HepG2 (cell line): ENCODE data around the gene CFAP119. TPM values are rescaled to one million over a fixed set of nuclear protein-coding genes. Genes with fewer than 3 reads are reported as not detected.
A peak's percentile ranks its signal among the peaks of the same experiment; 100 is the strongest.

Source experiments
- ATAC-seq: fragments of 200-7000 bp; cut with Tn5 transposase; 3 replicates; pipeline ENCODE4 v1.9.1; 2020; ENCODE audit warnings: mild to moderate bottlenecking, moderate library complexity
- BruUV-seq: library from RNA; stranded (reverse); fragments of 400-500 nt; replicated peaks from 2 replicates; lab custom pipeline; 2021; lab: Mats Ljungman, UMichigan
- CTCF ChIA-PET: fragments of 300-600 bp; formaldehyde crosslinking; extraction: SDS; loops from one replicate; lab custom pipeline; 2021; ENCODE audit warnings: low total read pairs, inconsistent platforms, low intra/inter-chr PET ratio; lab: Yijun Ruan, JAX
- POLR2A ChIA-PET: fragments of 350-600 bp; sonication (Branson Sonifier 250); formaldehyde crosslinking; loops from one replicate; lab custom pipeline; 2020; ENCODE audit warnings: antibody characterized with exemption, inconsistent platforms; lab: Yijun Ruan, JAX
- DNase-seq: peaks from one replicate; pipeline ENCODE4 v3.0.0-alpha.2; 2015; ENCODE audit warnings: low spot score
- FAIRE-seq: peaks from 3 replicates; lab custom pipeline; 2011; peaks lifted over from hg19 to GRCh38; lab: Jason Lieb, UNC
- H2AFZ ChIP-seq: one replicate; pipeline ENCODE4 v1.6.1; 2011; ENCODE audit warnings: low read length, inconsistent platforms
- H3K27ac ChIP-seq: fragments of 300-600 bp; 3 replicates; pipeline ENCODE4 v1.8.0; 2011; ENCODE audit warnings: mixed run types, mild to moderate bottlenecking, mixed read lengths, low read length, inconsistent platforms; ENCODE audit not compliant: insufficient read depth; ENCODE audit errors: extremely low read length
- H3K27me3 ChIP-seq, 2 experiments: fragments of 200-600 bp in 1 of 2; 2 replicates in 1 of 2; 3 replicates in 1 of 2; pipeline versions ENCODE4 v1.6.0 to v1.8.0; 2011; ENCODE audit warnings: low read length in 2 of 2, mild to moderate bottlenecking in 2 of 2, moderate library complexity in 2 of 2, inconsistent platforms in 1 of 2; ENCODE audit not compliant: insufficient read depth in 2 of 2, control insufficient read depth in 1 of 2
- H3K36me3 ChIP-seq, 2 experiments: fragments of 200-600 bp in 1 of 2; replicated peaks in 1 of 2; 2 replicates in 1 of 2; 3 replicates in 1 of 2; pipeline versions ENCODE4 v1.5.1 to v1.8.0; 2011; ENCODE audit warnings: low read length in 2 of 2, inconsistent platforms in 1 of 2; ENCODE audit not compliant: insufficient read depth in 2 of 2, control insufficient read depth in 1 of 2
- H3K4me1 ChIP-seq: 2 replicates; pipeline ENCODE4 v1.5.1; 2012; ENCODE audit warnings: low read length, inconsistent platforms; ENCODE audit not compliant: insufficient read depth
- H3K4me2 ChIP-seq: 2 replicates; pipeline ENCODE4 v1.6.0; 2011; ENCODE audit warnings: low read depth, low read length, inconsistent platforms
- H3K4me3 ChIP-seq, 3 experiments: fragments of 200-600 bp in 1 of 3; sonication (generic), shearing (Covaris generic) in 1 of 3; replicated peaks in 1 of 3; 2 replicates each; pipeline ENCODE4 v1.5.1; 2011 to 2016; ENCODE audit warnings: low read length in 3 of 3, inconsistent platforms in 2 of 3, low read depth in 2 of 3, mild to moderate bottlenecking in 2 of 3, control low read depth in 1 of 3, mixed read lengths in 1 of 3; ENCODE audit not compliant: insufficient read depth in 1 of 3
- H3K79me2 ChIP-seq: one replicate; pipeline ENCODE4 v1.6.1; 2011; ENCODE audit warnings: low read length, inconsistent platforms; ENCODE audit not compliant: insufficient read depth
- H3K9ac ChIP-seq: 2 replicates; pipeline ENCODE4 v1.6.0; 2011; ENCODE audit warnings: mild to moderate bottlenecking, low read depth, low read length, inconsistent platforms; ENCODE audit not compliant: insufficient read depth
- H3K9me3 ChIP-seq: 2 replicates; pipeline ENCODE4 v1.5.1; 2012; ENCODE audit warnings: mild to moderate bottlenecking, low read length
- H4K20me1 ChIP-seq: 2 replicates; pipeline ENCODE4 v1.6.0; 2011; ENCODE audit warnings: inconsistent platforms, mild to moderate bottlenecking, low read length, moderate library complexity; ENCODE audit not compliant: insufficient read depth
- HOXA3 ChIP-seq: sonication (generic); formaldehyde crosslinking; IDR thresholded peaks from 2 replicates; pipeline ENCODE4 v1.5.0; 2020; ENCODE audit warnings: missing genetic modification reagents
- HOXA9 ChIP-seq: sonication (generic); formaldehyde crosslinking; IDR thresholded peaks from 2 replicates; pipeline ENCODE4 v1.8.1; 2022; ENCODE audit warnings: missing genetic modification reagents, mild to moderate bottlenecking, moderate library complexity, borderline replicate concordance
- KLF11 ChIP-seq: IDR thresholded peaks from 2 replicates; pipeline ENCODE4 v1.6.1; 2016; ENCODE audit warnings: missing compliant biosample characterization
- MEIS1 ChIP-seq: sonication (generic); formaldehyde crosslinking; IDR thresholded peaks from 2 replicates; pipeline ENCODE4 v1.9.0; 2021; ENCODE audit warnings: mild to moderate bottlenecking, missing genetic modification reagents, moderate library complexity, borderline replicate concordance
- MIER3 ChIP-seq: IDR thresholded peaks from 2 replicates; pipeline ENCODE4 v1.6.1; 2016; ENCODE audit warnings: missing compliant biosample characterization, borderline replicate concordance
- MTF2 ChIP-seq: sonication (generic); formaldehyde crosslinking; IDR thresholded peaks from 2 replicates; pipeline ENCODE4 v1.5.0; 2020; ENCODE audit warnings: missing genetic modification reagents, borderline replicate concordance
- MXD3 ChIP-seq: IDR thresholded peaks from 2 replicates; pipeline ENCODE4 v1.6.1; 2016; ENCODE audit warnings: mild to moderate bottlenecking, missing biosample characterization, missing genetic modification reagents
- PAF1 ChIP-seq: IDR thresholded peaks from 2 replicates; pipeline ENCODE4 v1.6.1; 2016; ENCODE audit warnings: missing genetic modification reagents, missing compliant biosample characterization
- PAX8 ChIP-seq: sonication (generic); formaldehyde crosslinking; IDR thresholded peaks from 2 replicates; pipeline ENCODE4 v1.8.0; 2022; ENCODE audit warnings: mild to moderate bottlenecking, missing genetic modification reagents, borderline replicate concordance
- RBFOX2 ChIP-seq: fragments of 200-400 bp; formaldehyde crosslinking; IDR thresholded peaks from 2 replicates; pipeline ENCODE4 v1.6.1; 2017; ENCODE audit warnings: low read depth, mild to moderate bottlenecking, low read length
- RNF2 ChIP-seq: fragments of 450-650 bp; conservative IDR thresholded peaks from 2 replicates; pipeline ENCODE4 v1.6.1; 2016; ENCODE audit warnings: low read depth
- SP4 ChIP-seq: sonication (generic); formaldehyde crosslinking; IDR thresholded peaks from 2 replicates; pipeline ENCODE4 v1.8.1; 2023; ENCODE audit warnings: mild to moderate bottlenecking, missing genetic modification reagents
- THYN1 ChIP-seq: sonication (generic); formaldehyde crosslinking; IDR thresholded peaks from 2 replicates; pipeline ENCODE4 v1.8.1; 2023; ENCODE audit warnings: low read depth, mild to moderate bottlenecking, moderate library complexity, missing genetic modification reagents, borderline replicate concordance
- ZNF883 ChIP-seq: sonication (generic); formaldehyde crosslinking; IDR thresholded peaks from 2 replicates; pipeline ENCODE4 v1.5.1; 2020; ENCODE audit warnings: mild to moderate bottlenecking, missing genetic modification reagents; ENCODE audit errors: not compliant biosample characterization
- WGBS: methylation state at CpG from one replicate; pipeline ENCODE4 v1.1.6; 2017; ENCODE audit warnings: low lambda C conversion rate; 5-methylcytosine and 5-hydroxymethylcytosine counted together
- in situ Hi-C: cut with HindIII; loops from 2 replicates; pipeline ENCODE4 v1.10.0; 2017; ENCODE audit warnings: low pct_unique_long_range_greater_than_20kb; ENCODE audit not compliant: extremely low pct_ligation_motif_present
- intact Hi-C: fragments of 100-400 bp; cut with micrococcal nuclease; formaldehyde crosslinking; loops from one replicate; pipeline ENCODE4 v1.10.0; 2022; ENCODE audit not compliant: unreplicated experiment
- polyA plus RNA-seq, 8 experiments: library from polyadenylated mRNA; depleted of rRNA in 3 of 8; stranded (reverse) in 7 of 8; unstranded in 1 of 8; fragments of >200 nt; fragmentation: Illumina TruSeq in 4 of 8; extraction: Trizol in 4 of 8; gene quantifications; 2 replicates each; pipeline versions ENCODE4 v1.2.1 to v1.2.3, GENCODE V29; 2011 to 2016; ENCODE audit warnings: low read depth in 4 of 8, missing spikeins in 1 of 8, mixed read lengths in 1 of 8; ENCODE audit not compliant: insufficient read depth in 1 of 8
- total RNA-seq, 5 experiments: library from RNA; depleted of rRNA; stranded (reverse); fragments of >200 nt; fragmentation: Illumina TruSeq; extraction: Trizol; gene quantifications; 2 replicates each; pipeline ENCODE4 v1.2.3, GENCODE V29; 2016; ENCODE audit warnings: low read depth in 1 of 5

Gene CFAP119
- total and polyA plus RNA-seq, 2 of the 13 experiments (the other 11 are each of a cell fraction or from before 2014, with no cell fraction given), result 6.4 TPM

- 97% methylated on average over 23 of the region's 23 CpGs for WGBS
- H4K20me1 ChIP-seq, result no peaks in the 10 kb centered on the region
- CTCF ChIA-PET, result no interaction called here
- H3K4me1 ChIP-seq, result peaks cover 8% of the 10 kb centered on the region
- TF ChIP-seq RBFOX2, result 0 out of 2 replicates have a peak, but pooled peaks have one; percentile 28
- TF ChIP-seq HOXA3 (CRISPR knock-in tag), result no peak
- no peak for TF ChIP-seq MTF2 (CRISPR knock-in tag)
- no peak for TF ChIP-seq PAF1 (CRISPR knock-in tag)
- TF ChIP-seq SP4, result no peak
- no peak for TF ChIP-seq PAX8 (CRISPR knock-in tag)
- 0 out of 2 replicates have a peak, but pooled peaks have one; percentile 17 for TF ChIP-seq MXD3
- TF ChIP-seq RNF2, result no peak
- no peak for TF ChIP-seq HOXA9 (CRISPR knock-in tag)
- no peak for TF ChIP-seq ZNF883 (CRISPR knock-in tag)
- TF ChIP-seq THYN1 (CRISPR knock-in tag), result no peak
- no peak for TF ChIP-seq MIER3 (CRISPR knock-in tag)
- no peak for TF ChIP-seq KLF11 (CRISPR knock-in tag)
- TF ChIP-seq MEIS1 (CRISPR knock-in tag), result no peak
- in situ Hi-C loops, result no loop called here
- ATAC-seq (no peak), DNase-seq (no peak), FAIRE-seq (no peak)
- POLR2A ChIA-PET, result interaction anchor here (0.6 to 4.3 kb wide), 4 partner anchors 21 to 112 kb away, joined by 3 to 18 read pairs (median 3); partner anchors contain the start of gene PHKG2
- H3K9me3 ChIP-seq, result no peaks in the 10 kb centered on the region
- no peaks in the 10 kb centered on the region for H3K27me3 ChIP-seq
- H2AFZ ChIP-seq, result no peak overlapping the region
- no peak overlapping the region for H3K9ac ChIP-seq
- no peak overlapping the region for H3K4me2 ChIP-seq
- no peak overlapping the region for H3K4me3 ChIP-seq
- peaks cover 4% of the 10 kb centered on the region for H3K79me2 ChIP-seq
- intact Hi-C loops, result no loop called here
- peaks cover 73 to 96% of the 10 kb centered on the region in 2 experiments for H3K36me3 ChIP-seq
- H3K27ac ChIP-seq, result no peak overlapping the region
- BruUV-seq, result TSS peak; percentile 42
Measured at GRCh38 chr16:30768583-30769181, 6.8 kb upstream of the CFAP119 start.
